ENCODE measurements around the gene GART. TPM values are rescaled to one million over a fixed set of nuclear protein-coding genes. Genes with fewer than 3 reads are reported as not detected.

GART gene
- total and polyA plus RNA-seq, 2 experiments from 2014 or later = 54.6 to 61.8 TPM

DNA sequence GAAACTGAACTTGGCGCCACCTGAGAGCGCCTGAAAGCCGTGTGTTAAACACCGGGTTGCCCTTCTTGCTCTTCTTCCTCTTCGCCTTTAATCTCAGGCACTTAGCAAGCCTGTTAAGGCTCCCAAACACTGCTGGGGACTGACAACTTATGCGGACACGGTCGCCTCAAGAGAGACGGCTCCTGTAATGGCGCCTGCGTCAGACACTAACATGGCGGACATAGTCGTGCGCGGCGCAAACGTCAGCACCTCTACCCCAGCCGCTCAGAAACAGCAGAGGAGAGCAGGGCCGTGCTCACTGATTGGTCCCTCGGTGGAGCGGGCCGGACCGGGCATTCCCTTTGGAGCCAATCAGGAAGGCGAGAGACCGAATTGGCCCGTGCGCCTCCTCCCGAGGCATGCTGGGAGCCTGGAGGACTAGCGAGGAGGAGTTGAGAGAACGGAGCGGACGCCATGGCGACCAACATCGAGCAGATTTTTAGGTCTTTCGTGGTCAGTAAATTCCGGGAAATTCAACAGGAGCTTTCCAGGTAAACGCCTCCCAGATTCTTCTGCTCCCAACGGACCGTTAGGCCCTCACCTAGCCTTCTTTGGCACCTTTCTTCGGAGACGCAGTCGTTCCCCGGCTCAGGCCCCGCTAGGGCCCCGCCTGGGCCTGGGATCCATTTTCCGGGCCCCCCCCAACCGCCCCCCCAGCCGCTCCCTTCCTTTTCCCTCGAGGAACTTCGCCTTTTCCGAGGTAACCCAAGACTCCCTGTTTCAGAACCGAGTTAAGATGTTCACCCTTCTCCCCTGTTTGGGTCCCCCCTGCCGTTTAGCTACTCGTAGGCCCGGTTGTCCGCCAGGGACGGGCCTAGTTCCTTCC, 955 bp upstream of the GART start, which contains the start of gene SON:
Gene SON, plus strand, starts transcription at position 399 of the 865 bp plus-strand sequence. Its CDS starts 55 bp downstream, at position 454.
- Histone ChIP-seq H3K36me3 (ENCODE audit: low read depth) (peaks cover 21% of the 10 kb centered on the region), H2AFZ (peak within 1 kb of the TSS; percentile 78), H3K27me3 (replicated peaks; ENCODE audit: insufficient read depth) (no peaks in the 10 kb centered on the region), H3K4me1 (ENCODE audit: insufficient read depth) (peaks cover 30% of the 10 kb centered on the region), H3K79me2 (ENCODE audit: insufficient read depth) (peaks cover 90% of the 10 kb centered on the region), H3K4me3 (peak within 1 kb of the TSS; percentile 97), H3K27ac (peak within 1 kb of the TSS; percentile 99), H3K4me2 (ENCODE audit: unreplicated experiment) (peak within 1 kb of the TSS; percentile 98), H3F3A (ENCODE audit: insufficient read depth) (peaks cover 15% of the 10 kb centered on the region; the same call in 1 of the 2 replicates), H3K9me3 (ENCODE audit: low read depth) (no peaks in the 10 kb centered on the region), H3K9ac (peak within 1 kb of the TSS; percentile 97), H3K9me2 (ENCODE audit: insufficient read depth) (no peaks in the 10 kb centered on the region), H4K20me1 (ENCODE audit: insufficient read depth) (peaks cover 26% of the 10 kb centered on the region)
- no peak for TF ChIP-seq EZH2phosphoT487 (IDR thresholded peaks at IDR 0.05; ENCODE audit: insufficient read depth, low read depth)
- TF ChIP-seq EZH2 (IDR thresholded peaks at IDR 0.05; ENCODE audit: insufficient read depth, poor library complexity, severe bottlenecking) = no peak
- in situ Hi-C loops (cut with MboI) = no loop called here
- 1 to 2% methylated on average over 52 to 54 of the region's 57 CpGs for WGBS, 2 experiments (ENCODE audit: low coverage in 1 of 2, low lambda C conversion rate in 2 of 2, missing lambda C conversion rate in 2 of 2)
- peak; percentile 100 for DNase-seq

DNA sequence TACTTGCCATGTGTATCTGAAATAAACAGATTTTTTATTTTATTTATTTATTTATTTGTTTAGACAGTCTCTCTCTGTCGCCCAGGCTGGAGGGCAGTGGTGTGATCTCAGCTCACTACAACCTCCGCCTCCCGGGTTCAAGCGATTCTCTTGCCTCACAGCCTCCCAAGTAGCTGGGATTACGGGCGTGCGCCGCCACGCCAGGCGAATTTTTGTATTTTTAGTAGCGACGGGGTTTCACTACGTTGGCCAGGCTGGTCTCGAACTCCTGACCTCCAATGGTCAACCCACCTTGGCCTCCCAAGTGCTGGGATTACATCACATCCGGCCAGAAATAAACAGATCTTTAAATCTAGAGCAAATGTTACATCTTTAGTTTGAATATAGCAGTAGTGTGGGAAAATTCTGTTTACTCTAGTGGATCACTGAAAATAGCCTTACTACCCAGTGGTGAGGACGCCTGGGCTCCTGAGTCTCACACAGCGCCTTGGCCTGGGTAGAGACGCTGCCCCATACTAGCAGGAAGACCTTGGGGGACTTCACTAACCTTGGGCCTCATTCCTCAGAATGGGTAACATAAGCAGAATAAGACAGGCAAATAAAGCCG, 709 bp downstream of the GART start:
- WGBS, 2 experiments (ENCODE audit: low coverage in 1 of 2, low lambda C conversion rate in 2 of 2, missing lambda C conversion rate in 2 of 2) = 63 to 64% methylated on average over 19 of the region's 19 CpGs
- Histone ChIP-seq H2AFZ (peak overlapping the region; percentile 78), H3K4me2 (ENCODE audit: unreplicated experiment) (peak overlapping the region; percentile 80), H3K9ac (peak overlapping the region; percentile 97), H3K27me3 (replicated peaks; ENCODE audit: insufficient read depth) (no peaks in the 10 kb centered on the region), H4K20me1 (ENCODE audit: insufficient read depth) (peaks cover 23% of the 10 kb centered on the region), H3K36me3 (ENCODE audit: low read depth) (peaks cover 23% of the 10 kb centered on the region), H3K9me2 (ENCODE audit: insufficient read depth) (no peaks in the 10 kb centered on the region), H3K79me2 (ENCODE audit: insufficient read depth) (peaks cover 90% of the 10 kb centered on the region), H3K4me1 (ENCODE audit: insufficient read depth) (peaks cover 28% of the 10 kb centered on the region), H3K27ac (peak overlapping the region; percentile 99), H3F3A (ENCODE audit: insufficient read depth) (peaks cover 15% of the 10 kb centered on the region; the same call in 1 of the 2 replicates), H3K4me3 (peak overlapping the region; percentile 97), H3K9me3 (ENCODE audit: low read depth) (no peaks in the 10 kb centered on the region)
- in situ Hi-C loops (cut with MboI) = no loop called here
- peak; percentile 36 for DNase-seq
- TF ChIP-seq EZH2phosphoT487 (IDR thresholded peaks at IDR 0.05; ENCODE audit: insufficient read depth, low read depth) = no peak
- TF ChIP-seq EZH2 (IDR thresholded peaks at IDR 0.05; ENCODE audit: insufficient read depth, poor library complexity, severe bottlenecking) = no peak

GRCh38 chr21:33540711-33541104, 1.2 kb downstream of the GART start:
- peak overlapping the region; percentile 97 for H3K4me3 ChIP-seq
- H3K27me3 ChIP-seq (replicated peaks; ENCODE audit: insufficient read depth) = no peaks in the 10 kb centered on the region
- H3K36me3 ChIP-seq (ENCODE audit: low read depth) = peaks cover 25% of the 10 kb centered on the region
- H3K79me2 ChIP-seq (ENCODE audit: insufficient read depth) = peaks cover 90% of the 10 kb centered on the region
- H3K4me1 ChIP-seq (ENCODE audit: insufficient read depth) = peaks cover 23% of the 10 kb centered on the region
- no peaks in the 10 kb centered on the region for H3K9me2 ChIP-seq (ENCODE audit: insufficient read depth)
- no peaks in the 10 kb centered on the region for H3K9me3 ChIP-seq (ENCODE audit: low read depth)
- peaks cover 21% of the 10 kb centered on the region for H4K20me1 ChIP-seq (ENCODE audit: insufficient read depth)
- H3F3A ChIP-seq (ENCODE audit: insufficient read depth) = peaks cover 15% of the 10 kb centered on the region; the same call in 1 of the 2 replicates
- H3K9ac ChIP-seq = peak overlapping the region; percentile 8; the same call in 1 of the 2 replicates
- in situ Hi-C loops (cut with MboI) = no loop called here
- DNase-seq = no peak
- H2AFZ ChIP-seq = no peak overlapping the region
- TF ChIP-seq EZH2 (IDR thresholded peaks at IDR 0.05; ENCODE audit: insufficient read depth, poor library complexity, severe bottlenecking) (no peak), EZH2phosphoT487 (IDR thresholded peaks at IDR 0.05; ENCODE audit: insufficient read depth, low read depth) (no peak)
- peak overlapping the region; percentile 80 for H3K4me2 ChIP-seq (ENCODE audit: unreplicated experiment)
- peak overlapping the region; percentile 99 for H3K27ac ChIP-seq
- 53 to 54% methylated on average over 3 of the region's 3 CpGs for WGBS, 2 experiments (ENCODE audit: low coverage in 1 of 2, low lambda C conversion rate in 2 of 2, missing lambda C conversion rate in 2 of 2)

DNA sequence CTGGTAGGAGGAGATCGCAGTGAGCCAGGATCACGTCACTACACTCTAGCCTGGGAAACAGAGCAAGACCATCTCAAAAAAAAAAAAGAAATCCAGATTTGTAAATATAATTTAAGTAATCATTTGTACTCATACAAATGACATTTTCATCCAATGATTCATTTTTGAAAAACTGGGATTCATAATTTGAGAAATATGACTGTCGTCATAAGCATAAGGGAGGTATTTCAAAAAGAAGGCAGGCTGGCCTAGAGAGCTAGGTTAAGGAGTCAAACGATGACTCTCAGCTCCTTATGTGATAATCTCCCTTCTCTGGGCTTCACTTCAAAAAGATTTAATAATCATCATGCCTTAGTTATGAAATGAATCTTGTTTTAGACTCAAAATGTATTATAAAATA, 2.3 kb downstream of the GART start:
- TF ChIP-seq EZH2 (IDR thresholded peaks at IDR 0.05; ENCODE audit: insufficient read depth, poor library complexity, severe bottlenecking) (no peak), EZH2phosphoT487 (IDR thresholded peaks at IDR 0.05; ENCODE audit: insufficient read depth, low read depth) (no peak)
- DNase-seq = no peak

More for the DNA sequence above, 2.3 kb downstream of the GART start:
- H3K9me2 ChIP-seq (ENCODE audit: insufficient read depth) = no peaks in the 10 kb centered on the region
- H2AFZ ChIP-seq = no peak overlapping the region
- H3K36me3 ChIP-seq (ENCODE audit: low read depth) = peaks cover 36% of the 10 kb centered on the region
- WGBS, 2 experiments (ENCODE audit: low coverage in 1 of 2, low lambda C conversion rate in 2 of 2, missing lambda C conversion rate in 2 of 2) = 95 to 97% methylated on average over 4 of the region's 4 CpGs
- peaks cover 90% of the 10 kb centered on the region for H3K79me2 ChIP-seq (ENCODE audit: insufficient read depth)
- no peaks in the 10 kb centered on the region for H3K9me3 ChIP-seq (ENCODE audit: low read depth)
- H3F3A ChIP-seq (ENCODE audit: insufficient read depth) = peaks cover 15% of the 10 kb centered on the region; the same call in 1 of the 2 replicates
- no peak overlapping the region for H3K4me2 ChIP-seq (ENCODE audit: unreplicated experiment)
- peaks cover 16% of the 10 kb centered on the region; the same call in 1 of the 2 replicates for H3K4me1 ChIP-seq (ENCODE audit: insufficient read depth)
- no peak overlapping the region for H3K9ac ChIP-seq
- no peaks in the 10 kb centered on the region for H3K27me3 ChIP-seq (replicated peaks; ENCODE audit: insufficient read depth)
- H3K27ac ChIP-seq = no peak overlapping the region
- H3K4me3 ChIP-seq = no peak overlapping the region
- peaks cover 11% of the 10 kb centered on the region for H4K20me1 ChIP-seq (ENCODE audit: insufficient read depth)
- in situ Hi-C loops (cut with MboI) = no loop called here

Data from GM23248 (cell line).